Upper lobe of right lung (tissue), 1 donor: ENCODE measurements around the gene ATP1A4. TPM values are rescaled to one million over a fixed set of nuclear protein-coding genes. Genes with fewer than 3 reads are reported as not detected.
A peak's percentile ranks its signal among the peaks of the same experiment; 100 is the strongest.

Experiments used
- ATAC-seq: fragments of 200-7000 bp; cut with Tn5 transposase; one replicate; pipeline ENCODE4 v1.9.1; 2020; ENCODE audit warnings: mild to moderate bottlenecking, moderate library complexity
- DNase-seq: peaks from one replicate; pipeline ENCODE4 v3.0.0-alpha.2; 2020
- H3K27ac ChIP-seq: fragments of 200-600 bp; one replicate; pipeline ENCODE4 v1.8.0; 2022
- H3K27me3 ChIP-seq: fragments of 200-600 bp; one replicate; pipeline ENCODE4 v1.8.0; 2022; ENCODE audit warnings: mild to moderate bottlenecking
- H3K36me3 ChIP-seq: fragments of 200-600 bp; one replicate; pipeline ENCODE4 v1.8.0; 2022
- H3K4me1 ChIP-seq: fragments of 200-600 bp; one replicate; pipeline ENCODE4 v1.8.0; 2022
- H3K4me3 ChIP-seq: fragments of 200-600 bp; one replicate; pipeline ENCODE4 v1.8.0; 2022; ENCODE audit warnings: mild to moderate bottlenecking
- H3K9me3 ChIP-seq: fragments of 200-600 bp; one replicate; pipeline ENCODE4 v1.8.0; 2022
- intact Hi-C: fragments of 100-400 bp; cut with DNase I; formaldehyde crosslinking; loops from one replicate; pipeline ENCODE4 v1.11.0; 2022
- total RNA-seq: library from RNA; stranded (reverse); fragmentation: NEBNext Ultra II Directional; extraction: Animal tissue kit (Norgen Biotek cat#: 25700); gene quantifications from one replicate; pipeline ENCODE4 v1.2.1, GENCODE V29; 2021
- TF ChIP-seq, protein P1 (sequence below): fragments of 200-600 bp; IDR thresholded peaks from one replicate; pipeline ENCODE4 v1.8.0; 2022; ENCODE audit warnings: antibody characterized with exemption
- donor health status: DM: no; HTN: yes; CAD: no; lungs with severe emphysema.

Gene ATP1A4
- total RNA-seq, 1 donor from 2014 or later: 0.96 TPM

- no peak overlapping the region for H3K4me3 ChIP-seq
- intact Hi-C loops: no loop called here
- peaks cover 98% of the 10 kb centered on the region for H3K36me3 ChIP-seq
Measured at GRCh38 chr1:160227034-160227433, 75.6 kb downstream of the ATP1A4 start.

GRCh38 chr1:160227561-160227960 is 76.2 kb downstream of the ATP1A4 start:
- Histone ChIP-seq H3K27ac (no peak overlapping the region), H3K9me3 (no peaks in the 10 kb centered on the region), H3K27me3 (no peaks in the 10 kb centered on the region), H3K36me3 (peaks cover 98% of the 10 kb centered on the region), H3K4me3 (no peak overlapping the region), H3K4me1 (no peaks in the 10 kb centered on the region)
- TF ChIP-seq, protein P1, sequence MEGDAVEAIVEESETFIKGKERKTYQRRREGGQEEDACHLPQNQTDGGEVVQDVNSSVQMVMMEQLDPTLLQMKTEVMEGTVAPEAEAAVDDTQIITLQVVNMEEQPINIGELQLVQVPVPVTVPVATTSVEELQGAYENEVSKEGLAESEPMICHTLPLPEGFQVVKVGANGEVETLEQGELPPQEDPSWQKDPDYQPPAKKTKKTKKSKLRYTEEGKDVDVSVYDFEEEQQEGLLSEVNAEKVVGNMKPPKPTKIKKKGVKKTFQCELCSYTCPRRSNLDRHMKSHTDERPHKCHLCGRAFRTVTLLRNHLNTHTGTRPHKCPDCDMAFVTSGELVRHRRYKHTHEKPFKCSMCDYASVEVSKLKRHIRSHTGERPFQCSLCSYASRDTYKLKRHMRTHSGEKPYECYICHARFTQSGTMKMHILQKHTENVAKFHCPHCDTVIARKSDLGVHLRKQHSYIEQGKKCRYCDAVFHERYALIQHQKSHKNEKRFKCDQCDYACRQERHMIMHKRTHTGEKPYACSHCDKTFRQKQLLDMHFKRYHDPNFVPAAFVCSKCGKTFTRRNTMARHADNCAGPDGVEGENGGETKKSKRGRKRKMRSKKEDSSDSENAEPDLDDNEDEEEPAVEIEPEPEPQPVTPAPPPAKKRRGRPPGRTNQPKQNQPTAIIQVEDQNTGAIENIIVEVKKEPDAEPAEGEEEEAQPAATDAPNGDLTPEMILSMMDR: no peak
- intact Hi-C loops: no loop called here
- ATAC-seq (no peak), DNase-seq (no peak)

More at GRCh38 chr1:160227034-160227433, 75.6 kb downstream of the ATP1A4 start:
- Histone ChIP-seq H3K4me1 (no peaks in the 10 kb centered on the region), H3K9me3 (no peaks in the 10 kb centered on the region), H3K27ac (no peak overlapping the region), H3K27me3 (no peaks in the 10 kb centered on the region)
- ATAC-seq (peak; percentile 86), DNase-seq (no peak)
- TF ChIP-seq, protein P1: no peak

GRCh38 chr1:160228431-160228830 is 77.0 kb downstream of the ATP1A4 start:
- ATAC-seq: no peak
- Histone ChIP-seq H3K4me3 (no peak overlapping the region), H3K27me3 (no peaks in the 10 kb centered on the region), H3K27ac (no peak overlapping the region), H3K36me3 (peaks cover 94% of the 10 kb centered on the region), H3K9me3 (no peaks in the 10 kb centered on the region), H3K4me1 (no peaks in the 10 kb centered on the region)
- intact Hi-C loops: no loop called here
- DNase-seq: no peak
- TF ChIP-seq, protein P1: no peak

DNA sequence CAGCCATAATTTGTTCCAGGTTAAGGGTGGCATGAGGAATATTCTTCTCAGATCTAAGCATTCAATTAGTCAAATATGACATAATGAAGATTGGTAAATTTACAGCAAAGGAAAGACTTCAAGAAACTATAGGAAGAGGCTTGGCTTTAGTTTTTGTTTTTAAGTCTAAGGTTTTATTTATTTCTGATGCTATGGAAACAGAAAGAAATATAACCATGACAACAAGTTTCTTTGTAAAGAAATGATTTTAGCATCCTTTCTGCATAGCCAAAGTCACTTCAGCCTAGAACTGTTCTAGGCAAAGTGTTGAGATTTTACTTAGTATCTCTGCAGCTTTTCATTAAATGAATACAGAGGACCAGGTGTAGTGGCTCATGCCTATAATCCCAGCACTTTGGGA is 81.5 kb downstream of the ATP1A4 start:
- Histone ChIP-seq H3K4me1 (no peaks in the 10 kb centered on the region), H3K36me3 (peaks cover 89% of the 10 kb centered on the region), H3K27me3 (no peaks in the 10 kb centered on the region), H3K9me3 (no peaks in the 10 kb centered on the region), H3K4me3 (no peak overlapping the region), H3K27ac (no peak overlapping the region)
- no peak for DNase-seq
- TF ChIP-seq, protein P1: no peak
- no peak for ATAC-seq
- intact Hi-C loops: no loop called here

Other genes with a start within 250 kb of the ATP1A4 start
- gene TAGLN2, start 226.1 kb upstream of the ATP1A4 start, total RNA-seq: 435 TPM
- gene IGSF9, start 206.0 kb upstream of the ATP1A4 start, total RNA-seq: 2.2 TPM
- gene SLAMF9, start 197.4 kb upstream of the ATP1A4 start, total RNA-seq: not detected
- 7.1 TPM for gene PIGM, start 119.6 kb upstream of the ATP1A4 start, total RNA-seq
- not detected for gene KCNJ10, start 81.4 kb upstream of the ATP1A4 start, total RNA-seq
- gene KCNJ9, start 70.1 kb upstream of the ATP1A4 start, total RNA-seq: not detected
- gene IGSF8, start 53.0 kb upstream of the ATP1A4 start, total RNA-seq: 37.5 TPM
- gene ATP1A2, start 35.8 kb upstream of the ATP1A4 start, total RNA-seq: 5.6 TPM
- gene CASQ1, start 39.0 kb downstream of the ATP1A4 start, total RNA-seq: 0.41 TPM
- gene PEA15, start 53.8 kb downstream of the ATP1A4 start, total RNA-seq: 175 TPM
- 130 TPM for gene DCAF8, start 110.9 kb downstream of the ATP1A4 start, total RNA-seq
- gene PEX19, start 133.5 kb downstream of the ATP1A4 start, total RNA-seq: 64.2 TPM
- 142 TPM for gene COPA, start 191.6 kb downstream of the ATP1A4 start, total RNA-seq
- gene NCSTN, start 191.8 kb downstream of the ATP1A4 start, total RNA-seq: 91.9 TPM
- gene NHLH1, start 215.5 kb downstream of the ATP1A4 start, total RNA-seq: not detected
- gene VANGL2, start 249.0 kb downstream of the ATP1A4 start, total RNA-seq: 6.3 TPM